HG02884 (cell line): ENCODE measurements around the gene CX3CR1.

Source experiments
- ATAC-seq: cut with Tn5 transposase; IDR thresholded peaks from one replicate; pipeline ENCODE4 v1.9.1; 2021; ENCODE audit warnings: mild to moderate bottlenecking, moderate library complexity; ENCODE audit not compliant: unreplicated experiment

Gene CX3CR1

GRCh38 chr3:39294446-39295183, 14.8 kb upstream of the CX3CR1 start:
- no peak for ATAC-seq

- no peak for ATAC-seq
Observed at GRCh38 chr3:39292961-39293360, 13.1 kb upstream of the CX3CR1 start.

DNA sequence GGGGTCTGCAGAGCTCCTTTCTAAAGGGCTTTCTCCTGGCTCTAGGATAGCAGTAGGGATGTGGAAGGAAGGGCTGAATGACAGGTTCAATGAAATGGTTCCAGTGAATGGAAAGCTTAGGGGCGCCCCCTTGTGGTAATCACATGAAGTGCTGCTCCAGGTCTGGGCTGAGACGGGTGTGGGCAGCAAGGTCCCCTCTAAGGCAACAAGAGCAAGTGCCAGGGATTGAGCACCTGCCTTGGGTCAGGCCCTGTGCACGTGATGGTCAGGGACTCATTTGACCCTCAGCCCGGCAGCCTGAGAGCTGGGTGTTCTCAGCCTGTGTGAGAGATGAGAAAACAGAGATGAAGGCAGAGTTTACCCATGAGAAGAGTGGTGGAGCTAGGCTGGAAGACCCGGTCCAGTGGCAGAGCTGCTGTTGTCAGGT, 12.1 kb upstream of the CX3CR1 start:
- no peak for ATAC-seq

GRCh38 chr3:39290255-39290654, 10.4 kb upstream of the CX3CR1 start:
- ATAC-seq, result no peak

- no peak for ATAC-seq
Observed at GRCh38 chr3:39289107-39289506, 9.3 kb upstream of the CX3CR1 start.

GRCh38 chr3:39288300-39288808, 8.5 kb upstream of the CX3CR1 start:
- peak; percentile 98 for ATAC-seq

- ATAC-seq, result no peak
Observed at GRCh38 chr3:39287216-39288164, 7.7 kb upstream of the CX3CR1 start.

- ATAC-seq, result no peak
Observed at GRCh38 chr3:39286771-39287170, 6.9 kb upstream of the CX3CR1 start.

GRCh38 chr3:39285332-39285731, 5.5 kb upstream of the CX3CR1 start:
- no peak for ATAC-seq

DNA sequence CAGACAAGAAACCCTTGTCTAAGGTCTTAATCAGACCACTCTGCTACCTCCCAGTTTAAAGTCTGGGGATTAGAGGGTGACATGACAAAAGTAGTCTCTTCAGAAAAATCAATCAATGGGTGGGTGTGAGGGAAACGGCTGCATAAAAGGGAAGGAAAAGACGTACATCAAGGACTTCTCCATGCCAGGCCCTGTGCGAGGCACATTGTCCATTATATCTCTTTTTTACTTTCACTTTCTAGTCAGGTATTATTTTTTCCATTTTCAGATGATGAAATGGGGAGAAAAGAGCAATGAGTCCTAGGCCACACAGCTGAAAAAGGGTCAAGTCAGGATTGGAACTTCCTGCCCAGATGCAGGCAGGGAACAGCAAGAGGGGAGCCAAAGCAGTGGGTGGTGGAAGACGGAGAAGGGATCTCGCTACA, 4.6 kb upstream of the CX3CR1 start:
- ATAC-seq, result no peak

DNA sequence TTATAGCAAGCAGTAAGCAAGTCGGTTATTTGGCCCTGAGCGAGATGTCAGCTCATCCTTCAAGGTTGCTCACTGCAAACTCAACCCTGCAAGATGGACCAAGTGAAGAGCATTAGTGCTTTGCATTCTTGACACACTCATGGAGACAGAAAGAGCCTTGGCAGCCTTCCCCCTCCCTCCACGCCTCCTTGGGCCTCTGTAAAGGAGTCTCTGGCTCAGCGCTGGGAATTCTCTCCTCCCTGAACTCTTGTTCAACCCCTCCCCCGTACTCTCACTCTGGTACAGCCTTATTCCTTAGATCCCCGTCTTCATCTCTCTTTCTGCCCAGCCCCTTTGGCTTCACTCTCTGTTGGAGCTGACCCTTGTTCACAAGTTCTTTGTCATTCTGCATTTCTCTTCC, 2.2 kb upstream of the CX3CR1 start:
- no peak for ATAC-seq

- ATAC-seq, result no peak
Observed at GRCh38 chr3:39281533-39281932, 1.7 kb upstream of the CX3CR1 start.

GRCh38 chr3:39280571-39280970, 735 bp upstream of the CX3CR1 start:
- no peak for ATAC-seq

DNA sequence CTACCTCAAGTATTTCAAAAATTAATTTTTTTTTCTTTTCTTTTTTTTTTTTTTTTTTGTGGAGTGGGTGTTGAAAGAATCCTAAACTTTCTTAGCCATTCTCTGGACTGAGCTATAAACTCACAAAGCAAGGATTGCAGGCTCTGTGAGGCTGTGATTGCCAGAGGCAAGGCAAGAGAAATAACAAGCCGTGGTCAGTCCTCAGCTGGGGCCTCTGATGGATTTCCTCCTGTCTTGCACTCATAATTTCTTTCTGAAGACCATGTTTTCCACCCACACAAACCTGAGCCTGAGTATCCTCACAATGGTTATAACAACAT, 1.3 kb downstream of the CX3CR1 start:
- ATAC-seq, result no peak

DNA sequence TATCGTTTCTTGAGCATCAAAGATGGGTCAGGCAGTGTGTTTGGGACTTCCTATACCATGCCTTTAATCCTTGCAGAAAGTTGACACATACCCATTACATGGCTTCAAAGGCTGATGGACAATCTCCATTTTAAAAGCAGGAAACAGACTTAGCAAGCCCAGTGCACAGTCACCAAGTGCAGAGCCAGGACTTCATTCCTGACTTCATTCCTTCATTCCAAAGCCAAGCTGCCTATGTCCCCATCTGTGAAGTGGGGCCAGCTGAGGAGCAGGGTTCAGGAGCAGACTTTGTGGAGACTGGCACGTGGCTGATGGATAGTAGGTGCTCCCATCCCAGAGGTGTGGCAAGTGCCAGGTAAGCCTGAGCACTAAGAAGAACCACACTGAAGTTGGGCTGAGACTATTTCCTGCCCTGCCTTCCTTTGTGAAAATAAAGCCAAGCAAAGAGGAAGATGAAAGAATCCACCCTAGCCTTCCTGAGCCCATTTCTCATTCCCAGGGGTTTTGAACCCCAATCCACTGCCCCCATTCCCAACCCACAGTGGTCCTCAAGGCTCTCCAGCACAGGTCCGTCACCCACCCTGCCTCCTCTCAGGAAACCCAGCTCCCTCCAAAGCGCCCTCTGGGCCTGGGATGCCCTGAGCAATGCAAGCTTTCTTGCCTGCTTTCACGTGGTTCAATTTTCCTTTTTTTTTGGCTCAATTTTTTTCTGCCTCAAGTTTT, 1.8 kb downstream of the CX3CR1 start:
- no peak for ATAC-seq

DNA sequence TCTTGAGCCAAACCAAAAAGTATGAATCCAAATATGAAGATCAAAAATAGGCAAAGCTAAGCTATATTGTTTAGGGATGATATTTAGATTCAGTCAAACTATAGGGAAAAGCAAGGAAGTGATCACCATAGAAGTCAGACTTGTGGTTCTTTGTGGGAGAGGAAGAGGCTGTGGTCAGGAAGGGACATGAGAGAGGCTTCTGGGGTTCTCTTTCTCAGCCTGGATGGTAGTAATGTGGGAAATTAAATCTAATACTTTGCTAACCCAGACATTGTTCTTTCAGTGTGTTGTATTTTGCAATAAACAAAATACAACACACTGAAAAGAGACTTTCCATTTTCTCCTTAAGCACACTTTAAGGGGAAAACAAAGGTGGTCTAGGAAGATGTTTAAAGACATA, 3.1 kb downstream of the CX3CR1 start:
- ATAC-seq, result no peak

GRCh38 chr3:39275963-39276593, 3.8 kb downstream of the CX3CR1 start:
- ATAC-seq, result no peak

DNA sequence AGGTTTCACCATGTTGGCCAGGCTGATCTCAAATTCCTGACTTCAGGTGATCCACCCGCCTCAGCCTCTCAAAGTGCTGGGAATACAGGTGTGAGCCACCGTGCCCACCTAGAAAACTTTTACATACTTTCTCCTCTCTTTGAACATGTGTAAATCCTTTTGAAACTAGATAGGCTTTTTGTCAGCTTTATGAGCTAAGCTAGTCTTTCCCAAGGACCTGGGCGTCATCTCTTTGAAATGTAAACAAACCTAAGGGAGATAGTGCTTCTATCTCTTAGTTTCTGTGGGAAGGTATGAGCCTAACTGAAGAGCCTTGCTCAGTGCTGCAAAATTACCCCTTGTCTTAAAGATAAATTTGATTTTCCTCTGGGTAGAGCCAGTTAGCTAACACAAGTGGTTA, 4.8 kb downstream of the CX3CR1 start:
- no peak for ATAC-seq

DNA sequence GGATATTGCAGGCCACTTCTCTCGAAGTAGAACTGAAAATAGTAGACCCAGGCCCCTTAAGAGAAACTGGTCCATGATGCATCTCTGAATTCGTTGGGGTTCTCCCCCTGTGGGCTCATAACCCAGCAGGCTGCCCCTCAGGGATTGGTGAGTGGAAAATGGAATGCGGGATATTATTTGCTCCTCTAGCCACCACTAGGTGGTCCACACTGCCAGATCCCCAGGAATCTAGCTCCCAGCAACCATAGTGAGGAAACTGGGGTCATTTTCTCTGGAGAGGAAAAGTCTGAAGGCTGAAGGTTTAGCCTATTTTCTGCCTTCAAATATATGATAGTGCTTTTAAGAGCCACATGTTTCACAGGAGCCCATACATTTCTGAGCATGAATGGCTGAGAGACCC, 6.7 kb downstream of the CX3CR1 start:
- no peak for ATAC-seq

GRCh38 chr3:39272191-39272590, 7.6 kb downstream of the CX3CR1 start:
- ATAC-seq, result no peak

DNA sequence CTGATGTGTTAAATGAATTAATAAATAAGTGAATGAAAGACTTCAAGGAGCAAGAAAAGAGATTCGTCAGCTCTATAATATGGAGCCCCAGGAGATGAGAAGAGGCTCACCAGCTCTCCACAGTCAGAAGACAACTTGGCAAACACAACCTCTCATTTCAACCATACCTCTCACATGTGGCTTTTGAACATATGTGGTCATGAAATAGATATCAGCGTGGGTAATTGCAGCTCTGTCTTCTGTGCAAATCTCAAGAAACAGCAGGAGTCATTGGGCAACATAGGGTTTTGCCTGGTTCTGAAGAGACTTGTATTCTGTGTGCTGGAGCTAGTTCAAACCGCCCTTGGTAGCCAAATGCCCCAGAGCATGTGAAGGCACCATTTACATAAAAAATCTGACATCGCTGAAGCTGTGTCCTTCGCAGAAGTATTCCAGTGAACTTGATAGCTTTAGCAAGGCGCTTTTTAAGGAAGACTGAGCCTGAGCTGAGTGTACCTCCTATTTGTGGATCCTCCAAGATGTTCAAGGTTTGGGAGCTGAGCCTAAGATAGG, 8.4 kb downstream of the CX3CR1 start:
- ATAC-seq, result no peak
